Smooth muscle cell (in vitro differentiated cells): ENCODE measurements around the gene LRPAP1. TPM values are rescaled to one million over a fixed set of nuclear protein-coding genes. Genes with fewer than 3 reads are reported as not detected.

ENCODE experiments used
- DNase-seq: peaks from one replicate; lab custom pipeline; 2025; ENCODE audit not compliant: unreplicated experiment; lab: John Stamatoyannopoulos, UW
- H2AFZ ChIP-seq: fragments of 200-600 bp; sonication (generic); 2 replicates; pipeline ENCODE4 v1.6.0; 2016; ENCODE audit warnings: antibody characterized with exemption, low read depth, mild to moderate bottlenecking
- H3F3A ChIP-seq: fragments of 200-600 bp; sonication (generic); 2 replicates; pipeline ENCODE4 v1.6.0; 2017; ENCODE audit warnings: antibody characterized with exemption, low read depth
- H3K27ac ChIP-seq: fragments of 200-600 bp; sonication (generic); 2 replicates; pipeline ENCODE4 v1.5.1; 2016; ENCODE audit warnings: low read depth, mild to moderate bottlenecking
- H3K27me3 ChIP-seq: fragments of 200-600 bp; sonication (generic); 2 replicates; pipeline ENCODE4 v1.6.1; 2016; ENCODE audit warnings: low read depth, mild to moderate bottlenecking
- H3K36me3 ChIP-seq: fragments of 200-600 bp; sonication (generic); 2 replicates; pipeline ENCODE4 v1.5.1; 2016; ENCODE audit warnings: low read depth
- H3K4me1 ChIP-seq: fragments of 200-600 bp; sonication (generic); 2 replicates; pipeline ENCODE4 v1.5.1; 2016; ENCODE audit warnings: low read depth
- H3K4me2 ChIP-seq: fragments of 200-600 bp; sonication (generic); 2 replicates; pipeline ENCODE4 v1.6.0; 2016; ENCODE audit warnings: mild to moderate bottlenecking
- H3K4me3 ChIP-seq: fragments of 200-600 bp; sonication (generic); 2 replicates; pipeline ENCODE4 v1.5.1; 2016; ENCODE audit warnings: mild to moderate bottlenecking
- H3K79me2 ChIP-seq: fragments of 200-600 bp; sonication (generic); 2 replicates; pipeline ENCODE4 v1.6.0; 2016; ENCODE audit warnings: low read depth, mild to moderate bottlenecking
- H3K9ac ChIP-seq: fragments of 200-600 bp; sonication (generic); 2 replicates; pipeline ENCODE4 v1.6.0; 2016; ENCODE audit warnings: low read depth
- H3K9me3 ChIP-seq: fragments of 200-600 bp; sonication (generic); replicated peaks from 2 replicates; pipeline ENCODE4 v1.5.1; 2016; ENCODE audit warnings: low read depth
- H4K20me1 ChIP-seq: fragments of 200-600 bp; sonication (generic); 2 replicates; pipeline ENCODE4 v1.6.0; 2016; ENCODE audit warnings: low read depth
- WGBS: methylation state at CpG from one replicate; pipeline ENCODE4 v1.1.7; 2016; ENCODE audit warnings: low lambda C conversion rate; 5-methylcytosine and 5-hydroxymethylcytosine counted together
- polyA plus RNA-seq: library from polyadenylated mRNA; unstranded; fragments of >200 nt; fragmentation: Nextera tagmentation; extraction: Ambion mirVana; gene quantifications from 2 replicates; pipeline ENCODE4 v1.2.1, GENCODE V29; 2016
- total RNA-seq: library from RNA; depleted of rRNA; stranded (reverse); fragments of >200 nt; gene quantifications from 2 replicates; pipeline ENCODE4 v1.2.3, GENCODE V29; 2014
- TF ChIP-seq, protein P1 (sequence below): fragments of 200-600 bp; sonication (generic); IDR thresholded peaks from 2 replicates; pipeline ENCODE4 v1.5.1; 2017; ENCODE audit warnings: borderline replicate concordance, mild to moderate bottlenecking, antibody characterized with exemption; ENCODE audit not compliant: insufficient read depth, poor library complexity, severe bottlenecking

Gene LRPAP1
- total and polyA plus RNA-seq, 2 experiments from 2014 or later, result 82.6 to 277 TPM

DNA sequence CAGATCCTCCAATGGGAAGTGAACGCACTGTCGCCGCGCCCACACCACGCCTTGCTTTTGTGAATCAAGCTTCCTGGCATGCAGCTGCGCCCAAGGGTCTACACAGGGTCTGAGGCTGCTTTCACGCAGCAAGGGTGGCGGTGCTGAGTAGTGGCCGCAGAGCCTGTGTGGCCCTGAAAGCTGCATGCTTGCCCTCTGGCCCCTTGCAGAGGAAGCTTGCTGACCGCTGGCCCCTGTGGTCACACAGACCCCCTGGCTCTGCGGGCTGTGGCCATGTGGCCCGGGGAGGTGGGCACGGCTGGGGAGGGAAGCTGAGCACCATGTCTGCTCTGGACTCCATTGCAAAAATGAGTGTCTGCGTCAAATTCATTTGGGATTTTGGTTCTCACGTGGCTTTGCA is 60.3 kb downstream of the LRPAP1 start:
- H3K27ac ChIP-seq, result no peak overlapping the region
- 90% methylated on average over 15 of the region's 15 CpGs for WGBS

DNA sequence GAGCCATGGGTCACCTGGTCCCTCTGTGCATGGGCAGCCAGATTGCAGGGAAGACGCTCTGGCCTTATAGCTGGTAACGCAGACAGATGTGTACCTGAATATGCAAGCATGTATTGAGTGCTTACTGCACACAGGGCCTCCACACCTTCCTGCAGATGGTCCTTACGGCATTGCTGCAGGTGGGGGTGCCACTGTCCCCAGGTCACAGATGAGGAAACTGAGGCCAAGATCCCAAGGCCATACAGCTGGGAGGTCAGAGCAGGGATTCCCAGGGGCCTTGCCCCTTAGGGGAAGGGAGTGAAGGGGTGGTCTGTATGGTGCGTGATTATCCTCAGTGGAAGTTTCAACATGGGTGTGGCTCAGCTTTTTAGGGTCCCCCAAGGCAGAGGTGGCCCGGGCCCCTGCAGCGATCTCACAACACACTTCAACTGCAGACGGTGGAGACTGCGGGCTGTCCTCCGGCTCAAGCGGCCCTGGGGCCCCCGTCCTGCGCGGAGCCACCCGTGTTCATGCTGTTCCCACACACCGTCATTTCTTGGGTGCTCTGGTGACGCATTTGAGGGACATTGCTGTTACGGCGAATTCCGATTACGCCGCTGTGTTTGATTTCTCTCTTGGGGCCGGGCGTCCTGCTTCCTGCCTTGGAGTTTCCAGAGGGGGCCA is 61.0 kb downstream of the LRPAP1 start:
- Histone ChIP-seq H3K4me3 (no peak overlapping the region), H3K36me3 (no peaks in the 10 kb centered on the region), H3K4me1 (no peaks in the 10 kb centered on the region), H4K20me1 (no peaks in the 10 kb centered on the region), H3K9ac (no peak overlapping the region), H3K9me3 (no peaks in the 10 kb centered on the region), H2AFZ (no peak overlapping the region), H3K27me3 (peaks cover 2% of the 10 kb centered on the region), H3K27ac (no peak overlapping the region), H3F3A (no peaks in the 10 kb centered on the region), H3K4me2 (no peak overlapping the region), H3K79me2 (no peaks in the 10 kb centered on the region)
- TF ChIP-seq, protein P1, sequence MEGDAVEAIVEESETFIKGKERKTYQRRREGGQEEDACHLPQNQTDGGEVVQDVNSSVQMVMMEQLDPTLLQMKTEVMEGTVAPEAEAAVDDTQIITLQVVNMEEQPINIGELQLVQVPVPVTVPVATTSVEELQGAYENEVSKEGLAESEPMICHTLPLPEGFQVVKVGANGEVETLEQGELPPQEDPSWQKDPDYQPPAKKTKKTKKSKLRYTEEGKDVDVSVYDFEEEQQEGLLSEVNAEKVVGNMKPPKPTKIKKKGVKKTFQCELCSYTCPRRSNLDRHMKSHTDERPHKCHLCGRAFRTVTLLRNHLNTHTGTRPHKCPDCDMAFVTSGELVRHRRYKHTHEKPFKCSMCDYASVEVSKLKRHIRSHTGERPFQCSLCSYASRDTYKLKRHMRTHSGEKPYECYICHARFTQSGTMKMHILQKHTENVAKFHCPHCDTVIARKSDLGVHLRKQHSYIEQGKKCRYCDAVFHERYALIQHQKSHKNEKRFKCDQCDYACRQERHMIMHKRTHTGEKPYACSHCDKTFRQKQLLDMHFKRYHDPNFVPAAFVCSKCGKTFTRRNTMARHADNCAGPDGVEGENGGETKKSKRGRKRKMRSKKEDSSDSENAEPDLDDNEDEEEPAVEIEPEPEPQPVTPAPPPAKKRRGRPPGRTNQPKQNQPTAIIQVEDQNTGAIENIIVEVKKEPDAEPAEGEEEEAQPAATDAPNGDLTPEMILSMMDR, result no peak
- DNase-seq, result no peak
- WGBS, result 93% methylated on average over 23 of the region's 23 CpGs

More for the DNA sequence above, 60.3 kb downstream of the LRPAP1 start:
- H3F3A ChIP-seq, result no peaks in the 10 kb centered on the region
- no peaks in the 10 kb centered on the region for H3K4me1 ChIP-seq
- no peak overlapping the region for H3K9ac ChIP-seq
- no peak for DNase-seq
- H3K36me3 ChIP-seq, result no peaks in the 10 kb centered on the region
- no peak overlapping the region for H2AFZ ChIP-seq
- H3K79me2 ChIP-seq, result no peaks in the 10 kb centered on the region
- no peaks in the 10 kb centered on the region for H4K20me1 ChIP-seq
- H3K4me3 ChIP-seq, result no peak overlapping the region
- H3K9me3 ChIP-seq, result no peaks in the 10 kb centered on the region
- no peak overlapping the region for H3K4me2 ChIP-seq
- H3K27me3 ChIP-seq, result no peaks in the 10 kb centered on the region
- TF ChIP-seq, protein P1, result no peak

DNA sequence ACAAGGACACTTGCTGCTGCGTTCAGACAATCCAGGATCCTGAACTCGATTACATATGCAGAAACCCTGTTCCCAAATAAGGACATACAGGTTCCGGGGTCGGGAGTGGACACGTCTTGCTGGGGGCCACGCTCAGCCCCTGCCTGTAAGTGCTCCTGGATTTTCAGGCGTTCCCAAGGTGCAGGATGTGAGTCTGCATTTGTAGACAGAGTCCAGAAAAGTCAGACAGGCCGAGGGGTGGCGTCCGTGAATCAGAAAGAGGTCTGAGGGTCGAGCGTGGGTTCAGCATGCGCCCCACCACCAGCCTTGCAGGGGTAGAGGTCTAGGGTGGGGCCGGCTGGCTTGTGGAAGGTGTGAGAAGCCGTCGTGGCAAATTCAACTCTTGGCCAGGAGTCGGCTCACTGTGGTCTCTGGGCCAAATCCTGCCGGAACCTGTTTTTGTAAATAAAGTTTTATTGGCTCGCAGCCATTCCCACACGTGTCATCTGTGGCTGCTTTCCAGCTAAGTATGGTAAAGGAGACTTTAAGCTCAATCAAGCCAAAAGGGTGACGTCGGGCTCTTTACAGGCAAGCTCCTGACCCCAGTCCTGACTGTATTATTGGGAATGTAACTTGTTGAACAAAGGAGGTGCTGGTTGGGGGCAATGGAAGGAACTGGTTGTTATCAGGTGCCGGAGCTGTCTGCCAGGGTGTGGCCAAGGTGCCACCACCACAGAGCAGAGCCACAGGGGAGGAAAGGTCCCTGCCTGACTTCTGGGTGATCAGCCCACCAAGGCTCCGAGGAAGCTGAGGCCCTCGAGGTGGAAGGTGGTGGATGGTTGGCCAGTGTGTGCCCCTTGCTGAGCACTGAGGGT is 61.8 kb downstream of the LRPAP1 start:
- 85% methylated on average over 25 of the region's 25 CpGs for WGBS
- DNase-seq, result no peak
- H3F3A ChIP-seq, result no peaks in the 10 kb centered on the region
- no peaks in the 10 kb centered on the region for H3K36me3 ChIP-seq
- H3K9me3 ChIP-seq, result no peaks in the 10 kb centered on the region
- peaks cover 4% of the 10 kb centered on the region for H3K27me3 ChIP-seq
- H3K79me2 ChIP-seq, result no peaks in the 10 kb centered on the region
- H4K20me1 ChIP-seq, result no peaks in the 10 kb centered on the region
- no peaks in the 10 kb centered on the region for H3K4me1 ChIP-seq
- TF ChIP-seq, protein P1, result no peak
- H3K9ac ChIP-seq, result no peak overlapping the region
- H3K27ac ChIP-seq, result no peak overlapping the region
- H3K4me3 ChIP-seq, result no peak overlapping the region
- no peak overlapping the region for H2AFZ ChIP-seq
- H3K4me2 ChIP-seq, result no peak overlapping the region
